HG03196 (cell line): ENCODE measurements around the gene SLC30A3.
"Not testable (repeated sequence)": the region's sequence is repeated elsewhere in the genome, so short reads cannot be mapped to it uniquely, and the experiment has no call there.

Experiments used
- ATAC-seq: cut with Tn5 transposase; IDR thresholded peaks from one replicate; pipeline ENCODE4 v1.9.1; 2021; ENCODE audit not compliant: unreplicated experiment

SLC30A3 gene

GRCh38 chr2:27288610-27289009 lies 25.8 kb upstream of the SLC30A3 start:
- ATAC-seq: no peak

- no peak for ATAC-seq
These were observed 22.6 kb upstream of the SLC30A3 start for GRCh38 chr2:27285481-27285880.

- no peak for ATAC-seq
These were observed 22.1 kb upstream of the SLC30A3 start for GRCh38 chr2:27284996-27285395.

DNA sequence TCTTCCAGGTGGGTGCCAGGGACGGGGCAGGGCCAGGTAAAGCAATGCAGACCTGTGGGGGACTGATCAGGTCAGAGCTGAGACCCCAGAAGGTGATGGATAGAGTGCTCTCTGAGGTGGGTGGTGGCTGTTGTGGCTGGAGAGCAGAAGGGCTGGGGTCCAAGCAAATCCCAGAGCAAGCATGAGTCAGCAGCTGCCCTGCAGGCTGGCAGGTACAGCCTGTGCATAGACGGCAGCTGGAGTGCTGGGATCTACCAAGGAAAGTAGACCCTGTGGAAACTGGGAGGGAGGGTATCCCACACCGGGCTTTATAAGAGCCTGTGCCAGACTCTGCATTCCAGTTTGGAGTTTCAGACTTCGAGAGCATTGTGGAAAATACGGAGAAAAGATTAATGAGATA lies 20.0 kb upstream of the SLC30A3 start:
- no peak for ATAC-seq

- ATAC-seq: no peak
These were observed 19.2 kb upstream of the SLC30A3 start, which contains the start of gene TRIM54 for GRCh38 chr2:27281855-27282559. TSS of gene TRIM54 (plus strand) at chr2:27282429. CDS start at chr2:27282732, 303 bp downstream.

DNA sequence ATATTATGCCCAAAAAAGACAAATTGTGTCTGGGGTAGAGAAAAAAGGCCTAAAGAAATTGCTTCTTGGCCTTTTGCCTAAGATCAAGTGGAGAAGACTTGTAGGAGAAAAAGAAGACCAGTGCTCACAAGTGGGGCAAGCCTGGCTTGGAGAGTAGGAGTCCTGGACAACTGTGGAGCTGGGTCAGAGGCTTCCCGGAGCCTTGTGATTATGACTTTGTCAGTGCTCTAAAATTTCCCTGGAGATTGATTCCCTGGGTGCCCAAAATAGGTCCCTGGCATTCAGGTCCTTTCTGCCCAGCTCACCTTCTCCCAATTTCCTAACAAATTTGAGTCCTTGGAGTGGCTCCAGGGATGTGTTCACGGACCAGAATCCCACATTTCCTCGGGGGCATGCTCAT lies 18.6 kb upstream of the SLC30A3 start:
- no peak for ATAC-seq

- ATAC-seq: no peak
These were observed 18.0 kb upstream of the SLC30A3 start for GRCh38 chr2:27280826-27281225.

- ATAC-seq: no peak
These were observed 15.2 kb upstream of the SLC30A3 start for GRCh38 chr2:27278010-27278409.

DNA sequence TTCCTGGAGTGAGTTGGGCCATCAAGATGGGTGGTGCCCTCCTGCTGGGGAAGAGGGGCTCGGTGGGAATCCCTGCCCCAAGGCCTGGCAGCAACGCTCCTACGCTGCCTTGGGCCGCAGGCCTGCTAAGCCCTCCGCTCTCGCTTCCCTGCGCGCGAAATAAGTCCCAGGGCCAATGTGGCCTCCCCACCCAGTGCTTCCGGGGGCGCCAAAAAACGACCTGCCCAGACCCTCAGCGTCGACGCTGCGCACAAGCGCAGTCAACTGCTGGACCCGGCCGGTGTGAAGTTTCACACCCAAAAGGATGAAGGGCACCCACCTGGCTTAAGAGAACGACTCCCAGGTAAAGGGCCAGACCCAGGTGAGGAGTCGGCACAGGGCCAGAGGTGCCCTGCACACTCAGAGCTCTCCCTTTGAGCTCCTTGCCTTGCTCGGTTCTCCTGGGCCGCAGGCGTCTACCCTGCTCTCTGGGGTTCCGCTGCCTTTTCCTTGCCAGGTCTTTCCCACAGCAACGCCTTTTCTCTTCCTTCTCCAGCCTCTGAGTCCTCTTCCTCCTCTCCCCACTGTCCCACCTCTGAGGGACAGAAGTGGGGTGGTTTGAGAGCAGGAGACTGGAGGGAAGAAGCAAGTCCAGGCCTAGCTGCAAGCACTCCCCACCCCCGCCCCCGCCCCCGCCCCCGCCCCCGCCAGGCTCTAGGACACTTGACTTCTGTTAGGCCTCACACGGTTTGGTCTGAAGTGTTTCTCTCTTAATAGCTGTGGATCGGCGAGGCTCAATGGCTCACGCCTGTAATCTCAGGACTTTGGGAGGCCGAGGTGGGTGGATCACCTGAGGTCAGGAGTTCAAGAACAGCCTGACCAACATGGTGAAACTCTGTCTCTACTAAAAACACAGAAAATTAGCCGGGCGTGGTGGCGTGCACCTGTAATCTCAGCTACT lies 12.6 kb upstream of the SLC30A3 start, which contains the start of gene DNAJC5G:
Gene DNAJC5G (plus strand): TSS at position 223 of the 940 bp plus-strand sequence. CDS start 1,296 bp downstream, outside the sequence.
- no peak for ATAC-seq

- not testable (repeated sequence) for ATAC-seq
These were observed 10.0 kb upstream of the SLC30A3 start for GRCh38 chr2:27272537-27273522.

DNA sequence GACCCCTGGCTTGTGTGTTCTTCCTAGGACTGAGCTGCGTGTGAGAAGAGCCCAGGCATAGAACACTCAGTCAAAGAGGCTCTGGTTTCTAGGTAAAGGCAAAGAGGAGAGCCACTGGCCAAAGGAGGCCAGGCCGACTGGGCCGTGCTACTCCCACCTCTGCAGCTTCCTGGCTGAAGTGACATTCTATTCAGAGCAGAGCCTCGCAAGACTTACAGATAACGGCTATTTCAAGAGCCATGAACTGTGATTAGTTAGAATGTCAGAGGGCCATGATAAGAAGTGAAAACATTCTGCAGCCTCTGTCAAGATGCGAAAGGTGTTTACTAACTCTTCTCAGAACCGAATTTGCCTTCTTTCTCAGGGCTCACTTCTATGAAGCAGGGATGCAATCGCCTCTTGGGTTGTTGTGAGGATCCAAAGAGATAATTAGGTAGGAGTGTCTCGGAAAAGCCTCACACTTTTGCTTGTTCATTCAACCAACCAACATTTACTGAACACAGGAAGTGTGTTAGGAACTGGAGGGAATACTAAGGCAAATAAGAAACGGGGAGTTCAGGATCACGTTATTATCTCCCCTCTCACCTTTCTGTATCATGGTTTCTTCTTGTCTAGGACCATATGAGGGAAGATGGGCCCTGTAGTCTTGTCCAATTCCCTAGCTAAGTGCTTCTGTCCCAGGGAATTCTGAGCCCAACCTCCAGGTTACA lies 8.9 kb upstream of the SLC30A3 start:
- no peak for ATAC-seq

DNA sequence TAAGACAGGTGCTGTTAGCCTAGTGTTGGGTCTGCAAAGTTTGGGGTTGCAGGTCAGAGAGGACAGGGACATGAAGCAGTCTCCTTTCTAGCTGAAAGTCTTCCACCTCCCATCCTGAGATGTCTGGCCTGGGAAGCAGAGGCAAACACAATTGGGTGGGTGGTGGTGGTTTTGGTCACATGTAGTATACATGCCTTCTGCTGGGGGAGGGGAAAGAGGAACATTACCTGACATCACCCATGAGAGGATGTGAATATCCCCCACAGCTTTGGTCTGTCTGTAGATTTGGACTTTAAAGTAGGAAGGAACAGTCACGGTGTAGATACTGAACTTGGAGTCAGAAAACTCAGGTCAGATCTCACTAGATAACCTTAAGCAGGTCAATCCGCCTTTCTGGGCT lies 7.8 kb upstream of the SLC30A3 start:
- ATAC-seq: no peak

GRCh38 chr2:27270131-27270530 lies 7.3 kb upstream of the SLC30A3 start:
- no peak for ATAC-seq

DNA sequence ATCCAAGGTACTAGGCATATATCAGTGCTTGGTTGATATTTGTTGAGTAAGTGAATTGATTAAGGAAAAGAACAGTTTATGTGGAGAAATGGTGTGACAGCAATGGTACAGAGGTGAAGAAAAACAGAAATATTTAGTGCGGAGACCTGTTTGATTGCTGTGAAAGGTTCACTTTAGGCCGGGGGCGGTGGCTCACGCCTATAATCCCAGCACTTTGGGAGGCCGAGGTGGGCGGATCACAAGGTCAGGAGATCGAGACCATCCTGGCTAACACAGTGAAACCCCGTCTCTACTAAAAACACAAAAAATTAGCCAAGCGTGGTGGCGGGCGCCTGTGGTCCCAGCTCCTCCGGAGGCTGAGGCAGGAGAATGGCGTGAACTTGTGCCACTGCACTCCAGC lies 5.4 kb upstream of the SLC30A3 start:
- not testable (repeated sequence) for ATAC-seq

GRCh38 chr2:27265536-27265870 lies 2.7 kb upstream of the SLC30A3 start:
- ATAC-seq: no peak

- peak; percentile 60 for ATAC-seq
These were observed 2.1 kb upstream of the SLC30A3 start for GRCh38 chr2:27264753-27265535.

GRCh38 chr2:27264253-27264752 lies 1.5 kb upstream of the SLC30A3 start:
- ATAC-seq: no peak

DNA sequence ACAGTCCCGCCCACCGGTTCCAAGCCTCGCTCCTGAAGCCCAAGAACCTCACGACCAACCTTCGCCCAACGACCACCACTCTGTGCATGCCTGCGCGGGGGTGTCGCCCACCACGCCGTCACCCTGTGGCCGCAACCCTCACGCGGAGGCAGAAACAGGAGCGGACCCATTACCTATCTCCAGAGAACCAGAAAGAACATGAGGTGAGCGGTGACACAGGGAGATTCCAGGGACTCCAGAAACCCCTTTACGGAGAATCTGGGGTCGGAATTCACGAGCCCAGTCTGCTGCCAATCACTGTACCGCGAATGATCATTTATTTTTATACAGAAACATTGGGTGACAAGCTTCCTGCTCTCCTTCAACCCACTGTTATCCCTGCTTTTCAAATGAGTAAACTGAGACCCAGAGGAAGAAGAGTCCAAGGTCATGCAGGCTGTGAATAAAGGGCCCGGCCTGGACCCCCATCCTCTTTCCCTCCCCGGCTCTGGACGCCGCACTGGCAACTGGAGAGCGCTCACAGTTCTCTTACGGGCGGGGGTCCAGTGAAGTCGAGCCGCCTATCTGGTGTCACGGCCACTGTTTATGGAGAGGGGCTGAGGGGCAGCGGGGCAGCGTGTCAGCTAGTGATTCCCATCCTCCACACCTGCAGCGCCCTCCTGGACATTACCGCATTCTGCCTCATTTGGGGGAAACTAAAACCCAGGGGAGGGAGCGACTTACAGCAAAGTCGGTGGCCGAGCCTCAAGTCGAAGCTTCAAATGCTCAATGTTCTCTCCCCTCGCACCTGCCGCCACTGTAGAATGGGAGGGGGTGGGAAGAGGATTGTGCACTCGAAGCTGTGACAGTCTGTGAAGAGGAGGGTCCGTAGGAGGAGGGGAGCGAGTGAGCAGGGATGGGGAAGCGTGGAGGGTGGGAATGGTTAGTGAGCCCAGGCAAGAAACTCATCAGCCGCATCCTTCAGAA lies 723 bp upstream of the SLC30A3 start:
- no peak for ATAC-seq
